Embryonic facial prominence (tissue), 1 donor: ENCODE measurements around the gene DIO3.

Experiments
- DNase-seq: peaks from one replicate; pipeline ENCODE4 v3.0.0-alpha.2; 2016; ENCODE audit errors: extremely low spot score

The DIO3 gene

DNA sequence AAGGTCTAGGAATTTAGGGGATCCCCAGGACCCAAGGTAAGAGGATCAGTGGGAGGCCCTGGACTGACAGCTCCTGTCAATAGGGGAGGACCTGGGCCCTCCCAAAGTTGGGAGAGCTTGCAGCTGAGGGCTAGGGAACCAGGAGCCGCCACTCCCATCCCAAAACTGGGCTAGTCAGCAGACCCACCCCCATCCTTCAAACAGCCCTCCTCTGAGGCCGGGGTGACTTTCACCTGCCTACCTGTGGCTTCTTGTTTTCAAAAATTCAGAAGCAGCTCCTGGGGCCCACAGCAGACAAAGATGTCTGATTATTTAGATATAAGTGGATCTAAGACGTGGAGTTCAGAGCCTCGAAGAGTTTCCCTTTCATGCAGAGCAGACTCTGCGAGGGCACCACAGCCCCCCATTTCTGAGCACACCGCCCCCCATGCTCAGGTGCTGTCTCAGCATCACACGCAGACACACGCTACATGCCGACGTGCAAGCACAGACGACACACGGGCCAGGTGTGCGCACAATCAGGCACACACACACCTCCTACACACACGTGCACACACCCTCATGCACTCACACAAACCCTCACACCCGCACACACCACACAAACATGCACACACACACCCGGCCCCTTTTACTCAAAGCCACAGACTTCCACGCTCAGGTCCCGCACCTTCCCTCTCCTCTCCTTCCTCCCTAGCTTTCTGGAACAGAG lies 21.9 kb downstream of the DIO3 start:
- no peak for DNase-seq

DNA sequence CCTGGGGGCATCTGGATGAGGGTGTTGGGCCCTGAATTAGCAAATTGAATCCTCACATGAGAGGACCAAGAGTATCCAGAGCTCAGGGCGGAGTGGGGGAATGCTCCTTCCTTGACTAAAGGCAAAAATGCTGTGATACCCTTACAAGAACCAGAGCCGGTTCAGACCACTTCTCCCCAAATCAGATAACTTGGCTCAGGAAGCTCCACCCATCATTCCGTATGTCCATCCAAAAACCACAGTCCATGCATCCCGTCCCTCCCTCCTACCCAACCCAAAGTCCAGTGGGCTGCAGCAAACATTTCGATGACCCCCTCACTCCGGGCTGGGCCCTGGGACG lies 22.4 kb downstream of the DIO3 start:
- no peak for DNase-seq

DNA sequence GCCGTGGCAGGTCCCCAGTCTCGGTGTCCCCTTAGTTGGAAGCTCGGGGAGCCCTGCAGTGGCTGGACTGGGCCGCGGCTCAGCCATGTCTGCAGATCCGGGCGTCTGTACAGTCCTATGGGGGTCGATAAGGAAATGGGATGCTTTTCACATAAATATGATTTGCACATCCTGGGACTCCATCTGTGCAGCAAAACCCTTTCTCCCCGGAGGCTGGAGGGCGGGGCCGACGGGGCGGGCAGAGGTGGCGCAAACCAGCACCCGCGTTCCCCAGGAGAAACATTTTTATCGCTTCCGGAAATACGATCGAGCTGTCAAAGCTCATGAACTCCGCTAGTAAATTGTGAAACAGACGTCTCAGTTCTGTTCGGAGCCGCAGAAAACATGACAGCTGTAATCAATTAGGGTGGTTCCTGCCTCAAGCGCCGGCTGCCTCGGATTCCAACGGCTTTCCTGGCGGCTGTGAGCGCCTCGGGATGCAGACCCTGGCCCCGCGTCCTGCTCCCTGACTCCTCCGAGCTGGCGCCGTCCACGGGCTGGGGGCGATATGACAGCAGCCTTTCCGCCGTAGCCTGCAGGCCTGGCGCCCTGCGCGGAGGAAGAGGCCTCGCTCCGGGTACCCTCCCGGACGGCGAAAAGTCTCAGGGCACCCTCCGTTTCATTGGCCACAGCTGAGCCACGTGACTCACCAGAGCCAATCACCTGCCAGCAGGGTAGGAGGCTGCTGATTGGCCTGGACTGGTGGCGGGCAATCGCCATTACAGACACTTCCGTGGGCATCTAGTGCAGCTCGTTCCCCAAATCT lies 23.0 kb downstream of the DIO3 start:
- peak; percentile 63 for DNase-seq

DNA sequence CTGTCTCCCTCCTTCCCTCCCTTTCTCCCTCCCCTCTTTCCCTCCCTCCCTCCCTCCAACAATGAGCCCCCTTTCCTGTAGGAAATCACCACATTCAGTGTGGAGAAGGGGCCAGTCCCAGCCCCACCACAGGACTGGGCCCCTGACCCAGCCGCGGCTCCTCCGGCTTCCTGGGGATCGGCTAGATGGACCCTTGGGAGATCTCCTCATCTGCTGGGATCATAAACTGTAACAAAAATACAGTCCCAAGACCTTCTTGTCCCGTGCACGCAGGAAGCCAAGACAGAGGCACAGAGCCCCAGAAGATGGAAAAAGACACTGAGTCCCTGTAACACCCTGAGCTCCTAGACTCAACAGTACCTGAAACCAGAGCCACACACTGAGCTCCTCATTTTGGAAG lies 23.9 kb downstream of the DIO3 start:
- no peak for DNase-seq

DNA sequence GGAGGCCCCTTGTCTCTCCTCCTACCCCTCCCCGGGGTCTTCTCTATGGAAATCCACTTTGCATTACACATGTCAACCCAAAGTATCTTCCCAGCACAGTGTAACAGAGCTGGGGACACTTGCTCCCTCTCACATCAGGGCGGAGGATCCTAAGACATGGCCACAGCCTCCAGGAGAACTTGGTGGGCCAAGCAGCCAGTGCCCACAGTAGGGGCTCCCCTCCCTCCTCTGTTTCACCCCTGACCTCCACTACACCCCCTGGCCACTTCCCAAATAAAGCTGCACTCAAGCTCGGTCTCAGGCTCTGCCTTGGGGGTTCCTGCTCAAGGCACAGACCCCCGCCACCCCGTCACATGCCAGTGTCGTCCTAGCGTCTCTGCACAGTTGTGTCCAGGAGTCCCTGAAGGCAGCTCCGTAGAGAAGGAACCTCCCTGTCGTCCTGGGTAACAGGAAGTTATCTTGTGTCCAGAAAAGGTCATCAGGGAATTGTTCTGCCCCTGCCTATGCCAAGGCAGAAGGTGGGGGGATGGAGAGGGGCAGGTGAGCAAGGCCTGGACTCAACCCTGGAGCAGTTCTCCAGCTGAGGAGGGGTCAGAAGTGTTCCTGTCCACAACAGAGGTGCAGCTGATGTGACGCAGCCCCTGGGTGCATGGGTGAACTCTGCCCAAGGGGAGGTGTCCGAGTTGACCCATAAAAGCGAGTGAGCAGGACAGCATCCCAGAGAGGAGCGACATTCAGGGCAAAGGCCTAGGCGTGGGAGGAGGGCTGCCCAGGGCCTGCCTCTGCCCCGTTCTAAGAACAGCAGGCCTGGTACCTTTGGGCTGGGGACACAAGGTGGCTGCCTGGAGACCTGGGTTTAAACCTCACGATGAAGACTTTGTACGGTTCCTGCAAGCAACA lies 25.5 kb downstream of the DIO3 start:
- DNase-seq: no peak

DNA sequence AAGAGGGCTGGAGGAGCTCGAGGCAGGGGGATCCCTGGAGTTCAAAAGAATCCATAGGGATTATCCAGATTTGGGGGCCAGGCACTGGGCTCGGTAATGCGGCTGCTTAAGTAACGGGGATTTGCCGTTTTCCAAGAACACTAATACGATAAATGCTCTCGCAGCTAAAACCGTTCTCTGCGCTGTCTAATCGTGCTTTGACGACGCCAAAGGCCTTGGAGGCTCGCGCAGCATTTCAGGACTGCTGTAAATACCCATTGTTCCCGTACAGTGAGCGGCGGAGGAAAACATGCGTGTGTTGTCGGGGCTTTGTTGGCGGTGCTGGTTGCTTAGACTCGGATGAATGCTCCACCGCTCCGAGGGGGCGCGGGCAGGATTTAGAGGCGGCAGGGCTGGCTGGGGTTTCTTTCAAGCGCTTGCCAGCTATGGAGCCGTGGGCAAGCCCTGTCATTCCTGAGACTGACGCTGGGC lies 26.2 kb downstream of the DIO3 start:
- DNase-seq: no peak

DNA sequence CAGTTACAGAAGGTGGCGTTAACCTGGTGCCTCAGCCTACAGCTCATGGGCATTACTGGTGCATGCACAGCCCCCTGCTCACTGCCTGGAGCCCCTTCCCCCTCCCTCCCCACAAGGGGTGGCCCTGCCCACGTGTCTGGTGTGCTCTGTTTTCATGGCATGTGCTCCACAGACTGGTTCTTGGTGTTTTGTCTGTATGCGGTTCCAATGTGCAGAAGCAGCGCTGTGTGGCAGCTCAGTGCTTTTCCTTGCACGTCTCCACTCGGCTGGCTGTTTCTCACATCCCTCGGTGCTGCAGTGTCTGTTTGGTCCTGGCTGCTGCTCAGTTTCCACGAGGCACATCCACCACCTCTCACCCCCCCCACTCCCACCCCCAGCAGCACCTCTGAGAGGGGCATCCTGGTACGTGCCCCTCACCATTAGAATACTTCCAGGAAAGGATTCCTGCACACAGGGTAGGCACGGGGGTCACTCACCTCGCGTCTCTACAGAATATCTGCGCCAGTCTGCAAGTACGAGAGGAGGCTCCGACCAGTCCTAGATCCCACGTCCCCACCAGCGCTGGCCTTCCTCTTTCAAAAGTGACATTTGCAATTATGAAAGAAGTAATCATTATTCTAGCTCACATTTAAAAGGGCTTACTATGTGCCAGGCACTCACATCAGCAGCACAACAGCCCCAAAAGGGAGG lies 27.1 kb downstream of the DIO3 start:
- no peak for DNase-seq

DNA sequence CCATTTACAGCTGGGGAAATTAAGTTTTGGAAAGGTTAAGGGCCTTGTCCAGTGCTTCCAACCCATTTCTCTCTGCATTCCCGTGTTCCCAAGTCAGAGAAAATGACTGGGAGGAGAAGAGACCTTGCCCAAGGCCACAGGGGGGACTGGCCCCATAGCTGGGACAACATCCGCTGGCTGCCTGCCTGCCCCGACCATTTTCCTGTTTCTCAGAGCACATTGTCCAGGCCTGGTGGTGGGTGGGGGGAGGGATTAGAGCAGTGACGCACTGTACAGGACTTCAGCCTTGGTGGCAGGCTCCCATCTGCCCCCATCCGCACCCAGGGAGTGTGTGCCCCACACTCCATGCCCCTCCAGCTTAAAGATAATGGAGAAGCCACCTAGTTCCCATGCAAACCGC lies 27.7 kb downstream of the DIO3 start:
- DNase-seq: no peak

DNA sequence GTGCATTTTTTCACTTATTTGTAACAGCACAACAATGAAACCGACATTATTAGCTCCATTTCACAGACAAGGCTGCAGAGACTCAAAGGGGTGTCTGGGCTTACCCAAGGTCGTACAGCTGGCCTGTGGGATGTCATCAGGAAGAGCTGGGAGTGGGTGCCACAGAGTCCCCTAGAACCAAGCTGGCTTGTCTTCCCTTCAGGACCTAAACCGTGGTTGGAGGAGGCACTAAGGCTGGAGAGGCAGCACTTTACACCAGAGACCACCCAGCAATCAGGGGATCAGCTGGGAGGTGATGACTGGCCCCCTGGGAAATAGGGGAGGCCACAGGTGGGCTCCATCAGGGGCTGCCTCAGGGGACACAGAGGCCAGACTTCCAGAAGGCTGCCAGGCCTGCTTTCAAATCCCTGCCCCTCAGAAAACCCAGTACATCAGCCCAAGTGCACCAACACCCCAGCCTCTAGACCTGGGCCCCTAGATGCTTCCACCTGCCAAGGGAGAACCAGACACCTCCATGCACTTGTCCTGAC lies 28.3 kb downstream of the DIO3 start:
- DNase-seq: no peak

DNA sequence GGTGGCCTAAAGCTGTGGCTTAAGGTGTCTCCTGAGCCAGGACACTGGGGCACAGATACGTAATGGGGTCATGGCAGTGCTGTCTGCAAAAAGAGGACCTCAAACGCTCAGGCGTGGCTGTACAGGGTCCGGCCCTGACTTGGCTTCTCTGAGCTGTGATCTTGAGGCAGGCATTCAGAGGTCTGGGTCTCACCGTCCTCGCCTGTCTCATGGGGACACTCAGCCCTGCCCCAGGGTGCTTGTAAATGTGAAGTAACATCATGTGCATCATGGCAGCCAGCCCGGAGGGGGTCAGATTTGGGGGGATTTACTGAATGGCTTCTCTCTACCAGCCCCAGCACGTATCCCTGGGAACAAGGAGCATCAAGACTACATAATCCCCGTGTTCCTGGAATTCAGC lies 28.8 kb downstream of the DIO3 start:
- DNase-seq: no peak

DNA sequence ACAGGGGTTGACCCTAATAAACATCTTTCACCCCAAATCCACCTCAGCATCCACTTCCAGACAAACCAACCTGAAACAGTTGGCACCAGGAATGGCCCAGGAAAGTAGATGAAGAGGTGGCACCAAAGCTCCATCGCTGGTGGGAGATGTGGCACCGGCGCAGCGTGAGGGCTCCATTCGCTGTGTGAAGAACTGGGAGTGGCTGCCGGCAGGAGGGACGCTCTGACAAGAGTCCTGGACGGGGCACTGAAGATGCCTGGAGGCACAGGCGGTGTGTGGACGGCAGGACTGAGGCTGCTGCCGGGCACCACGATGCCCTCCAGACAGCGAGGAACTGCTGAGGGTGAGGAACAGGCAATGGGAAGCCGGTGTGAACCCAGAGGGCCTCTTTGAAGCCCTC lies 29.3 kb downstream of the DIO3 start:
- DNase-seq: no peak

DNA sequence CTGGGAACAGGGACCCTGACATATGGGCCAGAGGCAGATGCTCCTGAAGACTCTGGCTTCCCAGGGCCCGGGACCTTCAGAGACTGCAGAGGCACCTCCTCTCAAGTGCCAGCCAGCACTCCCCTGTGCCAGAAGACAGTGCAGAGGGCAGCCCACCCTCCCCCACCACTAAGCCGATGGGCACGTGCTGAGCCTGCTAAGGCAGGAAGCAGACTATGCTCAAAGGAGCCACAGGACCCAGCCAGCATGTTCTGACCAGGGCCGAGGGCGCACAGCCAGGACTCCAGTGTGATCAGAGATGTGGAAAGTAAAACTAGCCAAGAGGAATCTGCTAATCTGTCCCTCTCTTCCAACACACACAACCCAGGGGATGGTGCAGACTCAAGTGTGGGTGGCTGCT lies 29.8 kb downstream of the DIO3 start:
- DNase-seq: no peak

DNA sequence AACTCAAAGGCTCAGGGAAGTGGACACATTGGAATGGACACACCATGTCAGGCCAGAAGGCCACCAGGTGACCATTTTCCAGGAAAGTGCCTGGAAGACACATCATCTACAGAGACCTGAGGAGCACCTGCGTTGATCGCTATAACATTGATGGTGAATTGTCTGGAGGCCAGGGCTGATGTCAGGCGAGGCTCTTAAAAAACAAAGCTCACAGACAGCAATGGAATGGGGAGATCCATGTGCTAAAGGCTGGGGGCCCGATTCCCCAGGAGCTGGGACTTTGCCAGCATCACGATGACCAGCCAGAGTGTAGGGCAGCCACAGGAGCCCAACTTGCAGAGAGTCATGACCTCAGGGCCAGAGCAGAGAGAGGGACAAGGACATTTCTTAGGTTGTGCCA lies 30.3 kb downstream of the DIO3 start:
- DNase-seq: no peak

DNA sequence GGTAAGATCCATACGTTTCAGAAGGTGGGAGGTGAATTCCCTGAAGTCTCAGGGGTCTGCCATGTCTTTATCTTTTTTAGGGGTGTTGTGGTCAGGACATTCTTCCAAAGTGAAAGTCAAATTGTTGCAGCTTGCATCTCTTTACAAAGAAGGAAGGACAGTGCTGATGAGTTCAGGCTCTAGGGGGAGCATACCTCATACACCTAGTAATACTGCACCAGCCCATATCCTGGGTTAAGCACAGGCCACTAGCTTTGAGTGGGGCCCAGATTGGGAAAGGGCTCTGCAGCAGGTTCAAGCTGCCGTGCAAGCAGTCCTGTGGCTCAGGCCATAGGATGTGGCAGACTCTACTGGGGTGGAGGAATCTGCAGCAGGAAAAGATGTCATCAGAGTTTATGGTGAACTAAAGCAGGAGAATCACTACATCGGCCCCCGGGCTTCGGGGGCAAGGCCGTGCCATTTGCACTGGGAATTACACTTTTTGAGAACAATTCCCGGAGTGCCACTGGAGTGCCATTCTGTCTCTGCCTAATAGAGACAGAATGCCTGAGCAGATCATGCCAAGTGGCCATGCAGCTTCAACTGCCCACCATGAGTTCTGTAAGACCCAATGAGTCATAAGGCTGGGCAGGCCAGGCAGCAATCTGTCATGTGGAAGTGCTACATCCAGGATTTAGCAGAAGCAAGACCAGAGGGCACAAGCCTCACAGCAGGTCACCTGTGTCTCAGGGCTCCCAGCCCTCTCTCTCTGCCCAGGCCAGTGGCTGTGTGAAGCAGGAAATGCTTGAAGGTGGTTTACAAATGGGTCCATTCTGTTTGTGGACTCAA lies 32.3 kb downstream of the DIO3 start:
- no peak for DNase-seq

DNA sequence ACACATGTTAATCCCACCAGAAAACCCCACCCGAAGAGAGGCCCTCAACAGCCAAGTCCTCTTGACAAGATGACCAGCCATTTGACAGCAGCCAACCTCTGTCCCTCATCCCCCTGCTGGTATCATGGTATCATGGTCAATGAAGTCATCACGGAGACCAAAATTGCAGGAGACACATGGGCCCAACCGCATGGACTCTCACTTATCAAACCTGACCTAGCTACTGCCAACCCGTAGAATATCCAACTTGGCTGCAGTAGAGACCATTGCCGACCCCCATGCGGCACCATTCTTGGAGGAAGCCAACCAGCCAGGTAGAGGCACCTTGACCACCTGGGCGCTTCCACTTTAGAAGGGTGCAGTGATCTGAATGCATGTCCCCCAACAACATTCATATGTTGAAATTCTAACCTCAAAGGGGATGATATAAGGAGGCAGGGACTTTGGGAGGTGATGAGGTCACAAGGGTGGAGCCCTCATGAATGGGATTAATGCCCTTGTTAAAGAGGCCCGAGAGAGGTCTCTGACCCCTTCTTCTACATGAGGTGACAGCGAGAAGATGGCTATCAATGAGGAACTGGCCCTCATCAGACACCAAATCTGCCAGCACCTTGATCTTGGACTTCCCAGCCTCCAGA lies 33.3 kb downstream of the DIO3 start:
- DNase-seq: no peak

DNA sequence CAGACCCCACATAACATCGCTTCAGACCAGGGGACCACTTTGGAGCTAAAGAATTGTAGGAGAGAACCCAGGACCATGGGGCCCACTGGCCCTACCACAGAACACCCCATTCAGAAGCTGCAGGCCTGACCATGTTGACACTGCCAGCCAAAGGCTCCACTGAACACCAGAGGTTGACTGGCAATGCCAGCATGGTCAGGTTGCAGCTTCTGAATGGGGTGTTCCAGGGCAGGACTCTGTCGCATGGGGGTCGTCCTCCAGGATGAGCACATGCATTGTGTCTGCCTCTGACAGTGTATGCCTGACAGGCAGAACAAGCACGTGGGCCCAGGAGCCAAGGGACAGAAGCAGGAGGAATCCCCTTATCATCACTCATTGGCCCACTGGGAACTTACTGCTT lies 34.1 kb downstream of the DIO3 start:
- no peak for DNase-seq

DNA sequence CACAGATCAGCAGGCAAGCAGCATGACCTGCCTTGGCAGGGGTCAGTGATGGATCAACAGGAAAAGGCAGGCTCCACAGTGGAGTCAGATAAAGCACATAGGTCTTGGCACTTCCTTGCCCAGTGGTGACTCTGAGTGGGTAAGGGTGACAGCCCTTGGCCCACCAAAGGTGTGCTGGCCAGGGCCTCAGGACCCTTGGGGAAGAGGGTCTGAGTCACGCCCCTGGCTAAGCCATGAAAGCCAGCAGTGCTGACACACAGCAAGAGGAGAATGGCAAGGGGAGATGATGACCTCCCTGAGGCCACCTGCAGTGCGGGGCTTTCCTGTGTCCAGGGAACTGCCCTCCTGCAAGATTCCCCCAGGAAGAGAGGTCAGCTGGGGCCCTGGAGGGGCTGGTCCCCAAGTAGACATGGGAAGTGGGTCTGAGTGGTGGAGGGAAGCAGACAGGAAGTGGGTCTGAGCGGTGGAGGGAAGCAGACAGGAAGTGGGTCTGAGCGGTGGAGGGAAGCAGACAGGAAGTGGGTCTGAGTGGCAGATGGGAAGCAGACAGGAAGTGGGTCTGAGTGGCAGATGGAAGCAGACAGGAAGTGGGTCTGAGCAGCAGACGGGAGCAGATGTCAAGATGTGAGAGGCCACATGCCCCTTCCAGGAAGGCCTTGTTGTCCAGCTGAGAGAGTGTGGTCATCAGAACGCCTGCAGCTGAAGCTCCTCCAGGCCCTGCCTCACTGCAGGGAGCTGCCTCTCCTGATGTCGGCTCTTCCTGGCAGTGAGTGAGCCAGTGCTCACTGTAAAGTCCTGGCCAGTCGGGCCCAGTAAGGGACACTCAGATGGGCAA lies 34.8 kb downstream of the DIO3 start:
- no peak for DNase-seq

DNA sequence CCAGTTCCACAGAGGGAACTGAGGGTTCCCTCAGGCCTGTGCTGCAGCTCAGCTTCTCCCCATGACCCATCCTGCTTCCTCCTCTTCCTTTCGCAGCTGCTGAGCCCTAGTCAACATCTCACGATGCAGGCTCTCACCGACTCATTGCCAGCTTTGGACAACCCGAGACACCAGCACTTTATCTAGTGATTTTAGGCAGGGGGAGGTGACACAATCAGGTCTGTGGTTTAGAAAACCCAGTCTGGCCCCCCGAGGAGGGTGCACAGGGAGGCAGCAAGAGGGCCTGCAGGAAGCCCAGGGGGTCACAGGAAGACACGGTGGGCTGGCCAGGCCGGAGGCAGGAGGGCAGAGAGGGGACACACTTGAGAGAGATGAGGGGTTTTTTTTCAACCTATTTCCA lies 35.4 kb downstream of the DIO3 start:
- no peak for DNase-seq

DNA sequence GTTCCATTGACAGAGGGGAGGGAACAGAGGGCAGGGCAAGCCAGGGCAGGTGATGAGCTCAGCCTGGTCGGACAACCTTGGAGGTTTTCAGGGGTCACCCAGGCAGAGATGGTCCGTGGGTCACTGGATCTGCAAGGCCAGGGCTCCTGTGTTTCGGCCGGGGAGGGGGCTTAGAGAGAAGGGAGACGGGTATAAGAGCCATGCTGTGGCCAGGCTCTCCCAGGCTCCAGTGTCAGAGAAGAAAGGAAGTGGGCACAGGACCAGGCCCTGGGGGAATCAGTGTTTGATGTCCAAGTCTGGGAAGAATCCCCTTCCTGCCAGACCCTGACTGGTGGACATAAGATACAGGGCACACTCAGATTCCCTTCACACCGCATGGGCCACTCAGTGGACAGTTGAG lies 36.9 kb downstream of the DIO3 start:
- DNase-seq: no peak
